NCI-H187 (cell line): ENCODE results near the gene MFSD1.
"Not testable (repeated sequence)": the region's sequence is repeated elsewhere in the genome, so short reads cannot be mapped to it uniquely, and the experiment has no call there.

Experiments used
- DNase-seq, 2 experiments: peaks; one replicate each; lab custom pipeline; 2025; lab: John Stamatoyannopoulos, UW

MFSD1 gene

GRCh38 chr3:158776531-158776930 is 25.3 kb upstream of the MFSD1 start:
- no peak for DNase-seq

GRCh38 chr3:158777161-158777873 is 24.5 kb upstream of the MFSD1 start:
- DNase-seq = no peak

GRCh38 chr3:158780766-158781165 is 21.1 kb upstream of the MFSD1 start:
- no peak for DNase-seq

- no peak for DNase-seq
Observed at GRCh38 chr3:158781191-158781590, 20.7 kb upstream of the MFSD1 start.

- no peak for DNase-seq
Observed at GRCh38 chr3:158781849-158782248, 20.0 kb upstream of the MFSD1 start.

GRCh38 chr3:158782283-158782989 is 19.4 kb upstream of the MFSD1 start:
- no peak for DNase-seq

- no peak for DNase-seq
Observed at GRCh38 chr3:158783051-158783450, 18.8 kb upstream of the MFSD1 start.

- no peak for DNase-seq
Observed at GRCh38 chr3:158785972-158786371, 15.9 kb upstream of the MFSD1 start.

GRCh38 chr3:158788446-158788845 is 13.4 kb upstream of the MFSD1 start:
- no peak for DNase-seq

- no peak for DNase-seq
Observed at GRCh38 chr3:158789592-158789991, 12.3 kb upstream of the MFSD1 start.

GRCh38 chr3:158790901-158791589 is 10.8 kb upstream of the MFSD1 start:
- DNase-seq = peak in 1 of 2 experiments; percentile 11

- DNase-seq = not testable (repeated sequence)
Observed at GRCh38 chr3:158791590-158791920, 10.3 kb upstream of the MFSD1 start.

GRCh38 chr3:158792709-158793108 is 9.1 kb upstream of the MFSD1 start:
- DNase-seq = no peak

- no peak for DNase-seq
Observed at GRCh38 chr3:158794206-158794605, 7.6 kb upstream of the MFSD1 start.

- no peak for DNase-seq
Observed at GRCh38 chr3:158794936-158795518, 6.8 kb upstream of the MFSD1 start.

- DNase-seq = no peak
Observed at GRCh38 chr3:158801201-158801600, 653 bp upstream of the MFSD1 start.

- no peak for DNase-seq
Observed at GRCh38 chr3:158802409-158803268, 785 bp downstream of the MFSD1 start.

- DNase-seq = no peak
Observed at GRCh38 chr3:158804441-158804840, 2.6 kb downstream of the MFSD1 start.

GRCh38 chr3:158808697-158809096 is 6.8 kb downstream of the MFSD1 start:
- no peak for DNase-seq

GRCh38 chr3:158809642-158810041 is 7.8 kb downstream of the MFSD1 start:
- no peak for DNase-seq

- no peak for DNase-seq
Observed at GRCh38 chr3:158810823-158811724, 9.2 kb downstream of the MFSD1 start.
